Type B pancreatic cell (in vitro differentiated cells): Measurements from ENCODE around the gene DPPA4. TPM values are rescaled to one million over a fixed set of nuclear protein-coding genes. Genes with fewer than 3 reads are reported as not detected.
"Not testable (repeated sequence)": the region's sequence is repeated elsewhere in the genome, so short reads cannot be mapped to it uniquely, and the experiment has no call there.

Source experiments
- DNase-seq: peaks from one replicate; pipeline ENCODE4 v3.0.0; 2021; ENCODE audit warnings: mixed read lengths; ENCODE audit not compliant: unreplicated experiment; ENCODE audit errors: extremely low spot score
- H3K27ac Mint-ChIP-seq: 2 replicates; pipeline ENCODE4 v1.8.0; 2021; ENCODE audit warnings: mild to moderate bottlenecking, mixed read lengths
- H3K27me3 Mint-ChIP-seq: 2 replicates; pipeline ENCODE4 v1.8.0; 2021; ENCODE audit warnings: mixed read lengths
- H3K36me3 Mint-ChIP-seq: 2 replicates; pipeline ENCODE4 v1.8.0; 2021; ENCODE audit warnings: mixed read lengths
- H3K4me1 Mint-ChIP-seq: one replicate; pipeline ENCODE4 v1.8.0; 2021; ENCODE audit warnings: mixed read lengths; ENCODE audit not compliant: unreplicated experiment
- H3K4me3 Mint-ChIP-seq: 2 replicates; pipeline ENCODE4 v1.8.0; 2021; ENCODE audit warnings: mild to moderate bottlenecking, mixed read lengths
- H3K9me3 Mint-ChIP-seq: 2 replicates; pipeline ENCODE4 v1.8.0; 2021; ENCODE audit warnings: mixed read lengths
- CTCF ChIP-seq: fragments of 200-600 bp; sonication (generic); conservative IDR thresholded peaks from 2 replicates; pipeline ENCODE4 v1.5.0; 2021; ENCODE audit warnings: antibody characterized with exemption, mild to moderate bottlenecking
- long read RNA-seq: library from polyadenylated mRNA; unstranded; transcript quantifications from one replicate; pipeline ENCODE4 v2.0.0, GENCODE V29; 2020
- total RNA-seq: library from RNA; stranded (reverse); gene quantifications from 2 replicates; pipeline ENCODE4 v1.2.1, GENCODE V29; 2021; ENCODE audit warnings: low replicate concordance

DPPA4 gene
- 1.5 and 14.9 TPM in 2 replicates for total RNA-seq
- long read RNA-seq, partial matches to known transcripts = 0 of 2 reads
- long read RNA-seq, other reads (novel, unspliced or antisense) = 1 of 2 reads

GRCh38 chr3:109337393-109337792, at the start of gene DPPA4:
Gene DPPA4 (minus strand): TSS chr3:109337546. CDS start chr3:109337517, 29 bp downstream.
- peaks cover 24% of the 10 kb centered on the region for H3K27me3 Mint-ChIP-seq
- H3K4me1 Mint-ChIP-seq = peaks cover 10% of the 10 kb centered on the region
- H3K9me3 Mint-ChIP-seq = no peaks in the 10 kb centered on the region
- no peak for DNase-seq
- H3K36me3 Mint-ChIP-seq = no peaks in the 10 kb centered on the region
- peak within 1 kb of the TSS; percentile 84 for H3K4me3 Mint-ChIP-seq
- TF ChIP-seq CTCF = no peak
- H3K27ac Mint-ChIP-seq = peak within 1 kb of the TSS; percentile 33

GRCh38 chr3:109385442-109386318, 48.3 kb upstream of the DPPA4 start:
- Mint-ChIP-seq H3K27me3 (no peaks in the 10 kb centered on the region), H3K9me3 (no peaks in the 10 kb centered on the region), H3K27ac (no peak overlapping the region), H3K36me3 (no peaks in the 10 kb centered on the region), H3K4me3 (no peak overlapping the region), H3K4me1 (peaks cover 11% of the 10 kb centered on the region)
- TF ChIP-seq CTCF = no peak
- DNase-seq = no peak

GRCh38 chr3:109384164-109384563, 46.8 kb upstream of the DPPA4 start:
- no peak for TF ChIP-seq CTCF
- Mint-ChIP-seq H3K9me3 (no peaks in the 10 kb centered on the region), H3K4me3 (no peak overlapping the region), H3K27me3 (no peaks in the 10 kb centered on the region), H3K27ac (no peak overlapping the region), H3K4me1 (peaks cover 11% of the 10 kb centered on the region), H3K36me3 (no peaks in the 10 kb centered on the region)
- DNase-seq = no peak

GRCh38 chr3:109382588-109382987, 45.2 kb upstream of the DPPA4 start:
- Mint-ChIP-seq H3K36me3 (no peaks in the 10 kb centered on the region), H3K9me3 (no peaks in the 10 kb centered on the region), H3K4me1 (peaks cover 11% of the 10 kb centered on the region), H3K4me3 (no peak overlapping the region), H3K27ac (no peak overlapping the region), H3K27me3 (no peaks in the 10 kb centered on the region)
- no peak for DNase-seq
- no peak for TF ChIP-seq CTCF

- no peak for DNase-seq
- Mint-ChIP-seq H3K4me1 (no peaks in the 10 kb centered on the region), H3K27ac (no peak overlapping the region), H3K27me3 (no peaks in the 10 kb centered on the region), H3K36me3 (no peaks in the 10 kb centered on the region), H3K4me3 (no peak overlapping the region), H3K9me3 (peaks cover 4% of the 10 kb centered on the region)
- TF ChIP-seq CTCF = no peak
Observed at GRCh38 chr3:109375975-109376374, 38.6 kb upstream of the DPPA4 start.

- H3K36me3 Mint-ChIP-seq, H3K27ac Mint-ChIP-seq, H3K4me1 Mint-ChIP-seq, H3K4me3 Mint-ChIP-seq, H3K27me3 Mint-ChIP-seq, DNase-seq, H3K9me3 Mint-ChIP-seq: not testable (repeated sequence)
Observed at GRCh38 chr3:109374434-109374833, 37.1 kb upstream of the DPPA4 start.
